Liver (tissue), 9 donors: Measurements from ENCODE around the gene MMP8. TPM values are rescaled to one million over a fixed set of nuclear protein-coding genes. Genes with fewer than 3 reads are reported as not detected.

Source experiments
- DNase-seq: peaks from one replicate; pipeline ENCODE4 v3.0.0-alpha.2; 2017; ENCODE audit warnings: low spot score
- H3K27ac ChIP-seq, 2 donors: one replicate each; pipeline ENCODE4 v1.7.0; 2013; ENCODE audit warnings: inconsistent platforms in 2 of 2, low read length in 2 of 2, control low read depth in 1 of 2, low read depth in 1 of 2, mild to moderate bottlenecking in 1 of 2
- H3K27me3 ChIP-seq, 4 donors: one replicate each; pipeline versions ENCODE4 v1.6.1 to v1.7.0; 2013; ENCODE audit warnings: low read length in 3 of 4, inconsistent platforms in 1 of 4, mild to moderate bottlenecking in 1 of 4, moderate library complexity in 1 of 4; ENCODE audit not compliant: control insufficient read depth in 4 of 4, insufficient read depth in 4 of 4
- H3K36me3 ChIP-seq, 4 donors: one replicate each; pipeline versions ENCODE4 v1.6.1 to v1.7.0; 2013; ENCODE audit warnings: low read length in 3 of 4, mild to moderate bottlenecking in 3 of 4, low read depth in 1 of 4, moderate library complexity in 1 of 4; ENCODE audit not compliant: control insufficient read depth in 4 of 4, insufficient read depth in 3 of 4
- H3K4me1 ChIP-seq, 4 donors: one replicate each; pipeline versions ENCODE4 v1.6.1 to v1.7.0; 2013; ENCODE audit warnings: low read length in 3 of 4, mild to moderate bottlenecking in 3 of 4, moderate library complexity in 1 of 4; ENCODE audit not compliant: control insufficient read depth in 4 of 4, insufficient read depth in 4 of 4
- H3K4me3 ChIP-seq, 3 donors: one replicate each; pipeline versions ENCODE4 v1.6.1 to v1.7.0; 2013; ENCODE audit warnings: low read length in 3 of 3, control low read depth in 1 of 3, low read depth in 1 of 3, mild to moderate bottlenecking in 1 of 3
- H3K9ac ChIP-seq, 2 donors: one replicate each; pipeline ENCODE4 v1.7.0; 2013; ENCODE audit warnings: low read length in 2 of 2, mild to moderate bottlenecking in 2 of 2, moderate library complexity in 2 of 2, control low read depth in 1 of 2, low read depth in 1 of 2
- H3K9me3 ChIP-seq, 4 donors: one replicate each; pipeline versions ENCODE4 v1.6.1 to v1.7.0; 2013; ENCODE audit warnings: low read length in 3 of 4; ENCODE audit not compliant: control insufficient read depth in 4 of 4
- EGR1 ChIP-seq, 2 donors: IDR thresholded peaks; 2 replicates each; pipeline ENCODE4 v1.6.1; 2016 to 2018; ENCODE audit warnings: antibody characterized with exemption in 2 of 2, low read depth in 2 of 2
- FOXA2 ChIP-seq: IDR thresholded peaks from 2 replicates; pipeline ENCODE4 v1.6.1; 2016; ENCODE audit warnings: antibody characterized with exemption
- GABPA ChIP-seq, 2 donors: IDR thresholded peaks in 1 of 2; conservative IDR thresholded peaks in 1 of 2; 2 replicates each; pipeline ENCODE4 v1.6.1; 2016; ENCODE audit warnings: antibody characterized with exemption in 2 of 2, mild to moderate bottlenecking in 1 of 2, moderate library complexity in 1 of 2
- HNF4A ChIP-seq, 2 donors: conservative IDR thresholded peaks; 2 replicates each; pipeline ENCODE4 v1.6.1; 2016; ENCODE audit warnings: antibody characterized with exemption in 2 of 2, mild to moderate bottlenecking in 2 of 2
- NR2F2 ChIP-seq: IDR thresholded peaks from 2 replicates; pipeline ENCODE4 v1.6.1; 2016; ENCODE audit warnings: antibody characterized with exemption
- RAD21 ChIP-seq, 2 donors: IDR thresholded peaks; 2 replicates each; pipeline ENCODE4 v1.6.1; 2016; ENCODE audit warnings: antibody characterized with exemption in 2 of 2, mild to moderate bottlenecking in 2 of 2
- RXRA ChIP-seq, 2 donors: IDR thresholded peaks; 2 replicates each; pipeline ENCODE4 v1.6.1; 2017 to 2018; ENCODE audit warnings: antibody characterized with exemption in 2 of 2, mild to moderate bottlenecking in 1 of 2
- TAF1 ChIP-seq: conservative IDR thresholded peaks from 2 replicates; pipeline ENCODE4 v1.6.1; 2016; ENCODE audit warnings: antibody characterized with exemption, mild to moderate bottlenecking
- YY1 ChIP-seq: IDR thresholded peaks from 2 replicates; pipeline ENCODE4 v1.6.1; 2016; ENCODE audit warnings: antibody characterized with exemption, mild to moderate bottlenecking
- ZBTB33 ChIP-seq: IDR thresholded peaks from 2 replicates; pipeline ENCODE4 v1.6.1; 2016; ENCODE audit warnings: antibody characterized with exemption
- WGBS: extraction: QIAGEN DNeasy Blood & Tissue Kit; methylation state at CpG from one replicate; pipeline ENCODE4 v1.1.7; 2013; 5-methylcytosine and 5-hydroxymethylcytosine counted together
- polyA plus RNA-seq, 2 donors: library from polyadenylated mRNA; stranded (reverse) in 1 of 2; unstranded in 1 of 2; fragments of 200-250 nt in 1 of 2; fragments of >200 nt in 1 of 2; fragmentation: Nextera tagmentation in 1 of 2; extraction: Ambion mirVana in 1 of 2; gene quantifications; one replicate each; pipeline versions ENCODE4 v1.2.1 to v1.2.3, GENCODE V29; 2013 to 2015
- total RNA-seq, 2 donors: library from RNA; depleted of rRNA; stranded (reverse); fragments of >200 nt; gene quantifications; one replicate each; pipeline ENCODE4 v1.2.3, GENCODE V29; 2014
- TF ChIP-seq, protein P1 (sequence below): IDR thresholded peaks from 2 replicates; pipeline ENCODE4 v1.6.1; 2016; ENCODE audit warnings: antibody characterized with exemption
- TF ChIP-seq, protein P2 (sequence below): IDR thresholded peaks from 2 replicates; pipeline ENCODE4 v1.6.1; 2016; ENCODE audit warnings: antibody characterized with exemption
- donor health status: healthy.
- donor health status: healthy.
- donor health status: healthy.
- donor health status: healthy.
- donor health status: healthy.

Gene MMP8
- total and polyA plus RNA-seq, 4 donors, result 0.15 to 3.5 (median 0.36) TPM

DNA sequence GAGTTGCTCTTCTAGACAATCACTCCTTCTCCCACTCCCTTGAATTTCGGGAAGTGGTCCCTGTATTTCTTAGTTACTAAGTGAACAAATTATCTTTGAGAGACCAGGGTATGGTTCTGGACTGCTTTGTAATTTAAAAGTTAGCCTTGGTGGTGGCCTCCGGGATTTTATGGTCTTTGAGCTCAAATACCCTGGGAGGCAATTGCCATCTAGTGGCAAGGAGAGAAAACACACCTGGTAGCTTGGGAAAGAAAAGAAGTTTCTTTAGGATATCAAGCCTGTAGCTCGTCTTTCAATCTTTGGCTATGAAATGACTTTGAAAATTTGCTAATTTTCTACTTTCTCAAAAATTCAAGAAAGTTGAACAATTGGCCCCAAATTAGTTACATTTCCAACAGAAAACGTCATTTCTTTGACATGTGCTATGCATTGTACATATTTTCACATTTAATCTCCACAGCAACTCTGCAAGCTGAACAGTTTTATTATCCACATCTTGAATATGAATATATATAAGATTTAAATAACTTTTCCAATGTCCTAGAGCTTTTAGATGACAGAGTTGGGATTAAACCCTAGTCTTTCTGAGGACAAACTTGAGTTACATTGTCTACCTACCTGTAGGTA is 58.3 kb downstream of the MMP8 start (continued):
- TF ChIP-seq, protein P1, sequence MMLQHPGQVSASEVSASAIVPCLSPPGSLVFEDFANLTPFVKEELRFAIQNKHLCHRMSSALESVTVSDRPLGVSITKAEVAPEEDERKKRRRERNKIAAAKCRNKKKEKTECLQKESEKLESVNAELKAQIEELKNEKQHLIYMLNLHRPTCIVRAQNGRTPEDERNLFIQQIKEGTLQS, result no peak
- TF ChIP-seq FOXA2, result no peak

GRCh38 chr11:102664001-102664752 is 60.6 kb downstream of the MMP8 start:
- Histone ChIP-seq H3K4me3 (no peak overlapping the region), H3K36me3 (no peaks in the 10 kb centered on the region), H3K27me3 (no peaks in the 10 kb centered on the region), H3K9ac (no peak overlapping the region), H3K9me3 (no peaks in the 10 kb centered on the region), H3K27ac (no peak overlapping the region), H3K4me1 (no peaks in the 10 kb centered on the region)
- 84% methylated on average over 13 of the region's 13 CpGs for whole genome bisulfite sequencing
- no peak for DNase-seq
- TF ChIP-seq, protein P2, sequence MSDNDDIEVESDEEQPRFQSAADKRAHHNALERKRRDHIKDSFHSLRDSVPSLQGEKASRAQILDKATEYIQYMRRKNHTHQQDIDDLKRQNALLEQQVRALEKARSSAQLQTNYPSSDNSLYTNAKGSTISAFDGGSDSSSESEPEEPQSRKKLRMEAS, result no peak
- TF ChIP-seq RAD21 (IDR thresholded peaks at IDR 0.05) (peak in 1 of 2 donors; percentile 60), NR2F2 (no peak), RXRA (IDR thresholded peaks at IDR 0.05) (no peak)

DNA sequence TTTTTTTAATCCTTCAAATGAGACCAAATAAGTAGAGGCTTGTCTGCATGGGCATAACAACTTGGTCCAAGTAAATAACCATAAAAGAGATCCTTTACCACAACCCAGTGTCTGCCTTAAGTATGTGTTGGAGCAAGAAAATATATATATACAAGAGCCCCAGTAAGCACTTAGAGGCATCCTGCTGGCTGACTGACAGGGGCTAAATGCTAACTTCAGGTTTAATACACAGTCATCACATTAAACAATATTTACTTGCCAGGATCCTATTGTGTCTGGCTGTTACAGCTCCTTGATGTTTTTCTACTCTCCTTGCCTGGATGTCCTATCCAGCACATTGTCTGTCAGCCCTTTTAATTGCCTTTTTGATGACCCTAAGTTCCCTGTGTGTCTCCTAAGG is 62.1 kb downstream of the MMP8 start:
- Histone ChIP-seq H3K4me1 (no peaks in the 10 kb centered on the region), H3K9ac (no peak overlapping the region), H3K36me3 (no peaks in the 10 kb centered on the region), H3K9me3 (no peaks in the 10 kb centered on the region), H3K4me3 (no peak overlapping the region), H3K27me3 (no peaks in the 10 kb centered on the region), H3K27ac (no peak overlapping the region)
- TF ChIP-seq HNF4A (conservative IDR thresholded peaks at IDR 0.05) (no peak), YY1 (no peak), TAF1 (no peak), ZBTB33 (no peak), RXRA (IDR thresholded peaks at IDR 0.05) (no peak), GABPA (IDR thresholded peaks at IDR 0.05 in 1 of 2, conservative IDR thresholded peaks at IDR 0.05 in 1 of 2) (no peak), EGR1 (IDR thresholded peaks at IDR 0.05; ENCODE audit: low read depth in 2 of 2) (no peak)
- DNase-seq, result no peak

Other genes starting within 250 kb of the MMP8 start
- 1 to 10 TPM in 1 of 2 donors, not detected in 1; 1.4 TPM for gene MMP7, start 194.2 kb downstream of the MMP8 start, total RNA-seq
- 1 to 10 TPM in 1 of 2 donors, under 1 TPM in 1; 0.99 to 1.8 TPM for gene MMP7, start 194.2 kb downstream of the MMP8 start, polyA plus RNA-seq
- not detected for gene MMP20, start 99.6 kb downstream of the MMP8 start, total RNA-seq
- not detected for gene MMP20, start 99.6 kb downstream of the MMP8 start, polyA plus RNA-seq
- not detected for gene MMP27, start 19.2 kb downstream of the MMP8 start, total RNA-seq
- gene MMP27, start 19.2 kb downstream of the MMP8 start, polyA plus RNA-seq, result not detected
- gene MMP10, start 55.7 kb upstream of the MMP8 start, total RNA-seq, result not detected
- gene MMP10, start 55.7 kb upstream of the MMP8 start, polyA plus RNA-seq, result not detected
- under 1 TPM in 1 of 2 donors, not detected in 1; 0.09 TPM for gene MMP1, start 73.2 kb upstream of the MMP8 start, total RNA-seq
- under 1 TPM in 1 of 2 donors, not detected in 1; 0.06 TPM for gene MMP1, start 73.2 kb upstream of the MMP8 start, polyA plus RNA-seq
- not detected for gene MMP3, start 118.7 kb upstream of the MMP8 start, total RNA-seq
- not detected for gene MMP3, start 118.7 kb upstream of the MMP8 start, polyA plus RNA-seq
- gene MMP12, start 150.0 kb upstream of the MMP8 start, total RNA-seq, result not detected
- not detected for gene MMP12, start 150.0 kb upstream of the MMP8 start, polyA plus RNA-seq
- gene MMP13, start 230.8 kb upstream of the MMP8 start, total RNA-seq, result not detected
- not detected for gene MMP13, start 230.8 kb upstream of the MMP8 start, polyA plus RNA-seq